ENCODE results near the gene C3orf62. TPM values are rescaled to one million over a fixed set of nuclear protein-coding genes. Genes with fewer than 3 reads are reported as not detected.

C3orf62 gene
- total and polyA plus RNA-seq, 10 of the 15 experiments (the other 5 are each of a cell fraction or from before 2014, with no cell fraction given) = 2.7 to 7.5 (median 4.2) TPM

DNA sequence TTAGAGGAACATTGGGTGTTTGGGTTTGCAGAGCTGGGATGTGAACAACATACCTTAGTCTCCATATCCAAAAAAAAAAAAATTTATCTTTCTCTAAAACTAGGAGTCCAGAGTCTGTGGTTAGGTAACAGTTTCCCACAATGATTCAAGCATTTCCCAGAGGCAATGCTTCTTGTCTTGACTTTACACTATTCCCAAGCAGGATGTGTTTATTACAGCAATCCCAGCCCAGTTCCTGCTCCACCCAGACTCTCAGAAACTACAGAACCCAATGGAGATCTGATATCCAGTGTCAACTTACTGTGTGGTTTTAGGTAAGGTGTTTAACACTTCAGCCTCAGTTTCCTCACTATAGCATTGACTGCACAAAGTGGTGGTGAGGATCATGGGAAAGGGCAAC lies 2.3 kb upstream of the C3orf62 start (continued):
- no peak for TF ChIP-seq PKNOX1 (IDR thresholded peaks at IDR 0.05)
- TF ChIP-seq NR2F1 (conservative IDR thresholded peaks at IDR 0.05) = no peak
- TF ChIP-seq SUPT20H (IDR thresholded peaks at IDR 0.05; ENCODE audit: borderline replicate concordance, control insufficient read depth, low read depth, low read length) = no peak

- H3K79me2 ChIP-seq (ENCODE audit: control insufficient read depth, insufficient read depth, low read length) = no peaks in the 10 kb centered on the region
- ChIA-PET SMC1A (ENCODE audit: uncharacterized antibody, unreplicated experiment) (interaction anchor here (0.5 to 1.4 kb wide), 6 partner anchors 25 to 202 kb away, joined by 3 to 6 read pairs (median 3); partner anchors contain the start of genes DAG1 and USP4), CTCF (interaction anchor here (0.7 to 2.0 kb wide), 5 partner anchors 62 to 289 kb away, joined by 3 to 6 read pairs (median 4); partner anchors contain the start of genes KLHDC8B and USP4), RAD21 (ENCODE audit: unreplicated experiment) (interaction anchor here (0.8 to 1.5 kb wide), 4 partner anchors 25 to 171 kb away, joined by 3 read pairs; no protein-coding TSS in a partner anchor), POLR2A (interaction anchor here (0.6 to 1.7 kb wide), 6 partner anchors 61 to 252 kb away, joined by 3 to 4 read pairs (median 4); partner anchors contain the start of gene USP4)
- FAIRE-seq (no peak), ATAC-seq (no peak), DNase-seq (ENCODE audit: low read depth, low spot score) (no peak)
- no peak overlapping the region for H3K27ac ChIP-seq (ENCODE audit: control insufficient read depth, insufficient read depth)
- H4K20me1 ChIP-seq (ENCODE audit: control insufficient read depth, insufficient read depth) = no peaks in the 10 kb centered on the region
- no peaks in the 10 kb centered on the region for H3K9me3 ChIP-seq (replicated peaks; ENCODE audit: control insufficient read depth, insufficient read depth, low read length)
- H3K4me1 ChIP-seq (ENCODE audit: control insufficient read depth, insufficient read depth, low read length) = peaks cover 13% of the 10 kb centered on the region
- H3K4me3 ChIP-seq = no peak overlapping the region
- H3K36me3 ChIP-seq (ENCODE audit: control insufficient read depth in 2 of 2, insufficient read depth in 2 of 2, low read length in 1 of 2) = peaks cover 13 to 25% of the 10 kb centered on the region in 2 experiments; a peak in 3 of 4 replicates
- BruUV-seq (replicated peaks) = no TSS peak
- H3K27me3 ChIP-seq (replicated peaks in 1 of 2; ENCODE audit: control insufficient read depth in 2 of 2, insufficient read depth in 2 of 2, low read length in 1 of 2) = no peaks in the 10 kb centered on the region
- no peak overlapping the region for H3K4me2 ChIP-seq (ENCODE audit: control insufficient read depth, insufficient read depth)
- in situ Hi-C loops (cut with MboI) (no loop called here), intact Hi-C loops (cut with micrococcal nuclease; ENCODE audit: unreplicated experiment) (no loop called here)
- no peak overlapping the region for H3K9ac ChIP-seq (ENCODE audit: control insufficient read depth, insufficient read depth, low read length)
- H2AFZ ChIP-seq (ENCODE audit: control insufficient read depth, low read depth, low read length) = no peak overlapping the region
- WGBS (ENCODE audit: insufficient coverage, insufficient replicate concordance, low lambda C conversion rate, missing lambda C conversion rate) = 51% methylated on average over 4 of the region's 4 CpGs
- TF ChIP-seq FOXM1 (IDR thresholded peaks at IDR 0.05; ENCODE audit: low read depth, low read length) (no peak), TCF3 (IDR thresholded peaks at IDR 0.05; ENCODE audit: borderline replicate concordance, insufficient read depth, low read depth, low read length) (no peak), RB1 (IDR thresholded peaks at IDR 0.05; ENCODE audit: borderline replicate concordance) (no peak), ZNF217 (IDR thresholded peaks at IDR 0.05) (no peak), SMC3 (IDR thresholded peaks at IDR 0.05; ENCODE audit: borderline replicate concordance, low read length) (no peak), MEF2B (IDR thresholded peaks at IDR 0.05; ENCODE audit: partially characterized antibody, poor library complexity, severe bottlenecking) (no peak), SIN3A (IDR thresholded peaks at IDR 0.05; ENCODE audit: low read depth, low read length) (no peak), SREBF1 (IDR thresholded peaks at IDR 0.05; ENCODE audit: low read length) (no peak), EZH2 (IDR thresholded peaks at IDR 0.05; ENCODE audit: borderline replicate concordance, control insufficient read depth, low read depth, low read length) (no peak), NFXL1 (IDR thresholded peaks at IDR 0.05; ENCODE audit: borderline replicate concordance) (no peak)
Measured at GRCh38 chr3:49278548-49278947, 1.5 kb upstream of the C3orf62 start.

All from GM12878 (cell line).